HG02642 (cell line): ENCODE data around the gene FAM98C.

ENCODE experiments used
- ATAC-seq: cut with Tn5 transposase; IDR thresholded peaks from one replicate; pipeline ENCODE4 v1.9.1; 2021; ENCODE audit warnings: mild to moderate bottlenecking; ENCODE audit not compliant: unreplicated experiment, poor library complexity

The FAM98C gene

GRCh38 chr19:38449518-38449917, 46.6 kb downstream of the FAM98C start:
- ATAC-seq = no peak

GRCh38 chr19:38451036-38451435, 48.1 kb downstream of the FAM98C start:
- ATAC-seq = no peak

- ATAC-seq = no peak
Measured at GRCh38 chr19:38451629-38452028, 48.7 kb downstream of the FAM98C start.

- no peak for ATAC-seq
Measured at GRCh38 chr19:38452430-38453366, 49.8 kb downstream of the FAM98C start.

- ATAC-seq = no peak
Measured at GRCh38 chr19:38453596-38453995, 50.7 kb downstream of the FAM98C start.

GRCh38 chr19:38455031-38455430, 52.1 kb downstream of the FAM98C start:
- ATAC-seq = no peak

- no peak for ATAC-seq
Measured at GRCh38 chr19:38457202-38457601, 54.3 kb downstream of the FAM98C start.

- no peak for ATAC-seq
Measured at GRCh38 chr19:38457690-38458405, 55.0 kb downstream of the FAM98C start.
